ENCODE data around the gene DNPH1.

- TF ChIP-seq POLR2A (IDR thresholded peaks at IDR 0.05): no peak
- no peak for TF ChIP-seq CTCF (IDR thresholded peaks at IDR 0.05)
Observed at GRCh38 chr6:43183441-43183840, 45.8 kb downstream of the DNPH1 start.

Measured in uterus (tissue), 2 donors.